NCI-H2196 (cell line): Measurements from ENCODE around the gene PC.
"Not testable (repeated sequence)": the region's sequence is repeated elsewhere in the genome, so short reads cannot be mapped to it uniquely, and the experiment has no call there.

Experiments
- DNase-seq: peaks from one replicate; lab custom pipeline; 2025; ENCODE audit not compliant: unreplicated experiment; lab: John Stamatoyannopoulos, UW

The PC gene

DNA sequence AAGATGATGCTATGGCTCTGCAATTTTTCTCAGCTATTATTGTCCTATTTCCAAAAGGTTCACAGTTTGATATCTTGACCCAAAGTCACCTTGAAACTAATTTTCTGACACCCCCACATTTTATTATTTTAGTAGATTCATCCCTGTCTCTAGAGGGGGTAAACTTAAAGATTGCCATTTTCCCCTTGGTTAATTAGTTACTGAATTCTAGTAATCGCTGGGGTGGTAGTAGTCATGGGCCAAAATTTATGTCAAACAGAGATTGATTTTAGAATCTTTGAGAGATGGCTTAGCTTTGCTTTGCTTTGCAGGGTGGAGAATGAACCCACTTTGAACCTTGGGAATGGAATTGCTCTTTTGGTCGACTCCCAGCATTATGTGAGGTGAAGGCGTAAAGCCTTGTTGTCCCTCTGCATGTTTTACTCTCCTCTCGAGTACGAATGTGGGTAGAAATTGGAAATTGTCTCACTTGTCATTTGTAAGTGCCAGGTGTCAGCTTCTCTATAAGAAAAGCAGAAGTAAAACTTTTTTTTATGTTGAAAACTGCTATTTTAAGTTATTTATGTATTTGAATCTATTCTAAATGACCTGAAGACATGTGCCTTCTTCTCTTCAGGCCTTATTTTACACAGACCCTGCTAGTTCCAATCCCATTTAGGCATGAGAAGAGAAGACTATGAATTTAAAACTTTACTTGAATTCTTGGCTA, 157.3 kb downstream of the PC start:
- DNase-seq = no peak

DNA sequence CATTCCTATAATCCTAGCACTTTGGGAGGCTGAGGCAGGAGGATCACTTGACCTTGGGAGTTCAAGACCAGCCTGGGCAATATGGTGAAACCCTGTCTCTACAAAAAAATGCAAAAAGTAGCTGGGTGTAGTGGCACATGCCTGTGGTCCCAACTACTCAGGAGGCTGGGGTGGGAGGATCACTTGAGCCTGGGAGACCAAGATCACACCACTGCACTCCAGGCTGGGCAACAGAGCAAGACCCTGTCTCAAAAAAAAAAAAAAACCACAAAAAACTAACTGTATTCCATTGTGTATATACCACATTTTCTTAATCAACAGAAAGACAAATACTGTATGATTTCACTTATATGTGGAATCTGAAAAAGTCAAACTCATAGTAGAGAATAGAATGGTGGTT, 158.4 kb downstream of the PC start:
- not testable (repeated sequence) for DNase-seq
